Esophagus squamous epithelium (tissue), 5 donors: ENCODE data around the gene PLD6. TPM values are rescaled to one million over a fixed set of nuclear protein-coding genes. Genes with fewer than 3 reads are reported as not detected.

Experiments used
- DNase-seq: peaks from one replicate; lab custom pipeline; 2025; lab: John Stamatoyannopoulos, UW
- H3K27ac ChIP-seq, 4 donors: fragments of 200-600 bp; sonication (generic); one replicate each; pipeline ENCODE4 v1.5.1; 2016 to 2019; ENCODE audit warnings: mild to moderate bottlenecking in 1 of 4
- H3K27me3 ChIP-seq, 4 donors: fragments of 200-600 bp; sonication (generic); 1 replicate in 3 of 4; 2 replicates in 1 of 4; pipeline versions ENCODE4 v1.5.1 to v1.6.0; 2017 to 2021; ENCODE audit warnings: antibody characterized with exemption in 1 of 4
- H3K36me3 ChIP-seq, 3 donors: fragments of 200-600 bp; sonication (generic); one replicate each; pipeline ENCODE4 v1.5.1; 2016 to 2019
- H3K4me1 ChIP-seq, 3 donors: fragments of 200-600 bp; sonication (generic); one replicate each; pipeline ENCODE4 v1.5.1; 2017 to 2019
- H3K4me3 ChIP-seq, 4 donors: fragments of 200-600 bp; sonication (generic); 1 replicate in 3 of 4; 2 replicates in 1 of 4; pipeline ENCODE4 v1.5.1; 2016 to 2019; ENCODE audit warnings: mild to moderate bottlenecking in 2 of 4, moderate library complexity in 1 of 4
- H3K9me3 ChIP-seq, 3 donors: fragments of 200-600 bp; sonication (generic); one replicate each; pipeline ENCODE4 v1.5.1; 2016 to 2019
- CTCF ChIP-seq, 6 experiments: fragments of 450-650 bp in 4 of 6; fragments of 200-600 bp in 2 of 6; sonication (generic) in 2 of 6; IDR thresholded peaks; one replicate each; pipeline ENCODE4 v1.5.1; 2016 to 2019; ENCODE audit warnings: antibody characterized with exemption in 6 of 6, mild to moderate bottlenecking in 4 of 6, moderate library complexity in 4 of 6
- POLR2A ChIP-seq, 4 donors: fragments of 450-650 bp; IDR thresholded peaks; one replicate each; pipeline ENCODE4 v1.6.1; 2017; ENCODE audit warnings: antibody characterized with exemption in 4 of 4, mild to moderate bottlenecking in 4 of 4, moderate library complexity in 3 of 4
- WGBS, 2 donors: methylation state at CpG; one replicate each; pipeline ENCODE4 v1.1.5; 2018; 5-methylcytosine and 5-hydroxymethylcytosine counted together
- intact Hi-C: fragments of 100-400 bp; cut with DNase I; formaldehyde crosslinking; loops from one replicate; pipeline ENCODE4 v1.15.0; 2022
- total RNA-seq, 4 donors: library from RNA; depleted of rRNA; stranded (reverse); fragments of >200 nt; gene quantifications; one replicate each; pipeline ENCODE4 v1.1.0, GENCODE V29; 2016
- donor health status: DM: yes; HTN: yes; CAD: no.

PLD6 gene
- total RNA-seq, 4 donors from 2014 or later: 0.45 to 1.9 (median 0.95) TPM

DNA sequence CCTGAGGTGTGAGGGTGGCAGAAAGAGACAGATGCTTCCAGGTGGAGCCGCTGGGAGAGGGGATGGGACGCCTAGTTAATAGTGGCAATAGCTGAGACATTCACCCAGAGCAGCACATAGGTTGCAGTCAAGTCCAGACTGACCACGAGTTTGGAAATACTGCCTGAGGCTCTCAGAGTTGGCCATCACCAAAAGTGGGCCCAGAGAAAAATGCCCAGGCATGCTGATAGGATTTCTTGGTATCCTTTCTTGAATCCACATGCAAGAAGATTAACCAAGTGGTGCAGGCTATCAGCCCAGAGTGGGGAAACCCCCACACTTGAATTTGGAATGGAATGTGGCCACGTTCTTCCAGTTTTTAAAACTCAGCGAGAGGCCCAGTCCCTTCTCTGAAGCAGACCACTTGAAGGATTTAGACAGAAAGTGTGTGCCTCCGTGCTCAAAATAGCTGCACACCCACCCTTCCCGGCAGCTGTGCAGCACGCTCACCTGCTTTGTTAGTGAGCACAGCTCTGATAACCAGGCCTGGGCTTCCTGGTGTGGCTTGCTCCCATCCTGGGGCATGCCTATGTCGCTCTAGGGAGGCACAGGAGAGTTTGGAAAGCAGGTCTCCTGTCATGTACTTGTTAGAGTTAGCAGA lies 35.7 kb downstream of the PLD6 start:
- peaks cover 0 to 27% (median 14%) of the 10 kb centered on the region in 3 donors for H3K4me1 ChIP-seq
- H3K4me3 ChIP-seq: no peak overlapping the region
- H3K27ac ChIP-seq: peak overlapping the region in 1 of 4 donors; percentile 14
- WGBS, 2 donors: 37 to 50% methylated on average over 9 of the region's 9 CpGs
- intact Hi-C loops: no loop called here
- H3K9me3 ChIP-seq: no peaks in the 10 kb centered on the region
- no peak for DNase-seq
- peaks cover 21 to 100% (median 49%) of the 10 kb centered on the region in 3 donors for H3K36me3 ChIP-seq
- TF ChIP-seq POLR2A (IDR thresholded peaks at IDR 0.05): no peak
- TF ChIP-seq CTCF (IDR thresholded peaks at IDR 0.05): no peak
- no peaks in the 10 kb centered on the region for H3K27me3 ChIP-seq

GRCh38 chr17:17169396-17169795 lies 36.7 kb downstream of the PLD6 start:
- Histone ChIP-seq H3K9me3 (no peaks in the 10 kb centered on the region), H3K4me3 (no peak overlapping the region), H3K27me3 (no peaks in the 10 kb centered on the region), H3K27ac (no peak overlapping the region), H3K36me3 (peaks cover 29 to 100% (median 53%) of the 10 kb centered on the region in 3 donors), H3K4me1 (peaks cover 0 to 27% (median 14%) of the 10 kb centered on the region in 3 donors)
- no peak for DNase-seq
- WGBS, 2 donors: 81 to 96% methylated on average over 3 to 4 of the region's 4 CpGs
- intact Hi-C loops: no loop called here
- TF ChIP-seq CTCF (IDR thresholded peaks at IDR 0.05): no peak
- no peak for TF ChIP-seq POLR2A (IDR thresholded peaks at IDR 0.05)

DNA sequence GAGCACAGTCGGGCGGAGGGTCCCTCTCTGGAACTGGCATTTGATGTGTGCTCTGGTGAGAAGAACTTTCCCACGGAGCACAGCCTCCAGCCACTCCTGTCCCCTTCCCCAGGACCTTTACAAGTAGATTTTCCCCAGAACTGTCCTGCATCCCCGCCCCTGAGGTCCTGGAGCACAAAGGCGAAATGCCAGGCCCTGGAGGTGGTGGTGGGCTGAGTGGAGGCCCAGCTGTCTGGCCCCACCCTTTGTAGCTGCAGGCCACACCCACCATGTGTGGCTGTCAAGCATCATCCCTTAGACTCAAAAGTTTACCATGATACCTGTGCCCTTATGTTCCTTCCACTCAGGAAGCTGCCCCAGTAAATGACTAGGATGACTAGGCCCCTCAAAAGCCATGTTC lies 37.7 kb downstream of the PLD6 start:
- intact Hi-C loops: no loop called here
- H3K4me1 ChIP-seq: peaks cover 0 to 27% (median 14%) of the 10 kb centered on the region in 3 donors
- no peak overlapping the region for H3K27ac ChIP-seq
- TF ChIP-seq CTCF (IDR thresholded peaks at IDR 0.05) (no peak), POLR2A (IDR thresholded peaks at IDR 0.05) (no peak)
- no peak overlapping the region for H3K4me3 ChIP-seq
- WGBS, 2 donors: 100% methylated on average over 1 of the region's 5 CpGs
- no peak for DNase-seq
- peaks cover 35 to 100% (median 54%) of the 10 kb centered on the region in 3 donors for H3K36me3 ChIP-seq
- no peaks in the 10 kb centered on the region for H3K27me3 ChIP-seq
- no peaks in the 10 kb centered on the region for H3K9me3 ChIP-seq

DNA sequence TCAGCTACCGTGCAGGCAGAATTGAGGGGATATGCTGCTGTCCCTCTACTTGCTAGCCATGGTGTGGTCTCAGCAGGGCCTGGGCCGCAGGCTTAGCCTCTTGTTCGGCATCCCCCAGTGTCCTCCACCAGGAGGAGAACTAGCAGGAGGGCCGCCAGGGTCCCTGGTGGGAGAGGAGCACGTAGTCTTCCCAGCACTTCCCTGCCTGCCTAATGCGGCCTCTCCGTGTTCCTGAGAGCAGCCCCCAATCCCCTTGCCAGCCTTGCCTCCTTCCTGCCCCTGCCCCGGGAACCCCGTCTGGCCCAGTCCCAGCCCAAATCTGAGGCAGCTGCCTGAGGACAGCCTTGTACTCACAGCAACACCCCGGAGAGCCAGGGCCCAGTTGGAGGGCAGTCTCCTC lies 38.1 kb downstream of the PLD6 start:
- Histone ChIP-seq H3K27ac (no peak overlapping the region), H3K27me3 (no peaks in the 10 kb centered on the region), H3K4me3 (no peak overlapping the region), H3K9me3 (no peaks in the 10 kb centered on the region), H3K4me1 (peaks cover 0 to 26% (median 14%) of the 10 kb centered on the region in 3 donors), H3K36me3 (peaks cover 35 to 100% (median 54%) of the 10 kb centered on the region in 3 donors)
- no peak for DNase-seq
- intact Hi-C loops: no loop called here
- 100% methylated on average over 1 to 3 of the region's 10 CpGs for WGBS, 2 donors
- no peak for TF ChIP-seq CTCF (IDR thresholded peaks at IDR 0.05)
- TF ChIP-seq POLR2A (IDR thresholded peaks at IDR 0.05): no peak

DNA sequence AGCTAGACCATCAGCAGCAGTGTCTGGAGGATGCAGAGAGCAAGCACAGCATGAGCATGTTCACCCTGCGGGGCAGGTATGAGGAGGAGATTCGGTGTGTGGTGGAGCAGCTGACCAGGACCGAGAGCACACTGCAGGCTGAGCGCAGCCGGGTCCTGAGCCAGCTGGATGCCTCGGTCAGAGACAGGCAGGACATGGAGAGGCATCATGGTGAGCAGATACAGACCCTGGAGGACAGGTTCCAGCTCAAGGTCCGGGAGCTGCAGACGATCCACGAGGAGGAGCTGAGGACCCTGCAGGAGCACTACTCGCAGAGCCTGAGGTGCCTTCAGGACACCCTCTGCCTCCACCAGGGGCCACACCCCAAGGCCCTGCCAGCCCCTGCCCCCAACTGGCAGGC lies 38.8 kb downstream of the PLD6 start:
- Histone ChIP-seq H3K27me3 (no peaks in the 10 kb centered on the region), H3K4me3 (no peak overlapping the region), H3K9me3 (no peaks in the 10 kb centered on the region), H3K27ac (no peak overlapping the region), H3K36me3 (peaks cover 35 to 100% (median 49%) of the 10 kb centered on the region in 3 donors), H3K4me1 (peaks cover 0 to 20% (median 13%) of the 10 kb centered on the region in 3 donors)
- intact Hi-C loops: no loop called here
- DNase-seq: no peak
- 85 to 95% methylated on average over 6 to 9 of the region's 10 CpGs for WGBS, 2 donors
- no peak for TF ChIP-seq CTCF (IDR thresholded peaks at IDR 0.05)
- no peak for TF ChIP-seq POLR2A (IDR thresholded peaks at IDR 0.05)
